Gastrocnemius medialis (tissue), 4 donors: ENCODE measurements around the gene HS3ST3A1. TPM values are rescaled to one million over a fixed set of nuclear protein-coding genes. Genes with fewer than 3 reads are reported as not detected.

Experiments used
- ATAC-seq, 2 donors: fragments of 150-250 bp; one replicate each; pipeline ENCODE4 v1.9.1; 2016
- DNase-seq, 2 donors: peaks; one replicate each; pipeline ENCODE4 v3.0.0-alpha.2; 2019
- H3K27ac ChIP-seq, 4 donors: fragments of 200-600 bp; sonication (generic); 1 replicate in 1 of 4; 2 replicates in 3 of 4; pipeline ENCODE4 v1.5.1; 2016 to 2018; ENCODE audit warnings: mild to moderate bottlenecking in 2 of 4, moderate library complexity in 1 of 4
- H3K27me3 ChIP-seq, 3 donors: fragments of 200-600 bp; sonication (generic) in 2 of 3; 1 replicate in 1 of 3; 2 replicates in 2 of 3; pipeline versions ENCODE4 v1.5.1 to v1.6.0; 2016 to 2019; ENCODE audit warnings: mild to moderate bottlenecking in 1 of 3, moderate library complexity in 1 of 3
- H3K36me3 ChIP-seq, 2 donors: fragments of 200-600 bp; sonication (generic) in 1 of 2; one replicate each; pipeline ENCODE4 v1.5.1; 2017 to 2018
- H3K4me1 ChIP-seq, 2 donors: fragments of 200-600 bp; sonication (generic) in 1 of 2; one replicate each; pipeline ENCODE4 v1.5.1; 2016 to 2017; ENCODE audit warnings: mild to moderate bottlenecking in 2 of 2
- H3K4me3 ChIP-seq, 4 donors: fragments of 200-600 bp; sonication (generic) in 3 of 4; 1 replicate in 1 of 4; 2 replicates in 3 of 4; pipeline ENCODE4 v1.5.1; 2016 to 2019; ENCODE audit warnings: mild to moderate bottlenecking in 2 of 4
- H3K9me3 ChIP-seq, 3 donors: fragments of 200-600 bp; sonication (generic) in 2 of 3; 1 replicate in 1 of 3; 2 replicates in 2 of 3; pipeline ENCODE4 v1.5.1; 2016 to 2019
- POLR2A ChIP-seq, 2 donors: fragments of 450-650 bp; IDR thresholded peaks; one replicate each; pipeline ENCODE4 v1.6.1; 2017; ENCODE audit warnings: antibody characterized with exemption in 2 of 2, mild to moderate bottlenecking in 2 of 2, moderate library complexity in 2 of 2
- in situ Hi-C, 4 donors: fragments of 200-750 bp; cut with MboI; loops; one replicate each; pipeline versions ENCODE4 v1.15.0 to v1.8.0; 2017; ENCODE audit warnings: low sequenced_read_pairs in 4 of 4
- intact Hi-C: fragments of 100-400 bp; cut with DNase I; formaldehyde crosslinking; loops from one replicate; pipeline ENCODE4 v1.15.1; 2023; ENCODE audit warnings: low total_unique reads
- total RNA-seq, 4 donors: library from RNA; depleted of rRNA; stranded (reverse); fragments of >200 nt; gene quantifications; one replicate each; pipeline versions ENCODE4 v1.1.0 to v1.2.3, GENCODE V29; 2016
- TF ChIP-seq, protein P1 (sequence below), 5 experiments: fragments of 450-650 bp in 3 of 5; fragments of 200-600 bp in 2 of 5; sonication (generic) in 2 of 5; IDR thresholded peaks in 4 of 5; conservative IDR thresholded peaks in 1 of 5; 1 replicate in 4 of 5; 2 replicates in 1 of 5; pipeline ENCODE4 v1.5.1; 2016 to 2019; ENCODE audit warnings: antibody characterized with exemption in 5 of 5, mild to moderate bottlenecking in 3 of 5, moderate library complexity in 3 of 5

Gene HS3ST3A1
- total RNA-seq, 4 donors from 2014 or later = 0.23 to 1.4 (median 0.85) TPM

DNA sequence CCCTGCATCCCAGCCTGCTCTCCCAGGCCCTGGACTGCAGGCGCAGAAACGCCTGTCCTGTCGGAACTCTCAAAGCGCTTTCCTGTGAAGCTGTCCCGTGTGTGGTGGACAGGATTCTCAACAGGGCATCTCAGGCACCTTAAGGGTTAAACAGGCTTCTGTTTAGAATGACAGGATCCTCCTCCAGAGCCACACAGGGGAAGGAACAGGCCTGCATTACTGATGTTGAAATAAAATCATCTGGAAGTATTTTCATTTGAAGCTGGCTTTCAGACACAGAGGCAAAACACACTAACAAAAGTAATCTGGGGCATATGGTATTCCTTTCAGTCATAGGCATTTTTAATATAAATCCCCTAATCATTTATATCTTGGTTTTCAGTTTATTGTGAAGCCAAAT lies 7.4 kb downstream of the HS3ST3A1 start:
- ATAC-seq (peak in 1 of 2 donors; percentile 46), DNase-seq (no peak)
- peaks cover 0 to 8% of the 10 kb centered on the region in 2 donors for H3K4me1 ChIP-seq
- H3K4me3 ChIP-seq = no peak overlapping the region
- H3K36me3 ChIP-seq = no peaks in the 10 kb centered on the region
- no peaks in the 10 kb centered on the region for H3K9me3 ChIP-seq
- intact Hi-C loops (loop anchor here (1.0 to 10.0 kb wide), 2 partner anchors 620 to 708 kb away; no protein-coding TSS in a partner anchor), in situ Hi-C loops (loop anchor here (5.0 to 25.0 kb wide), 7 partner anchors 710 to 1343 kb away; partner anchors contain the start of gene HS3ST3B1 (in 2 of the 4))
- no peak for TF ChIP-seq POLR2A (IDR thresholded peaks at IDR 0.05)
- TF ChIP-seq, protein P1, sequence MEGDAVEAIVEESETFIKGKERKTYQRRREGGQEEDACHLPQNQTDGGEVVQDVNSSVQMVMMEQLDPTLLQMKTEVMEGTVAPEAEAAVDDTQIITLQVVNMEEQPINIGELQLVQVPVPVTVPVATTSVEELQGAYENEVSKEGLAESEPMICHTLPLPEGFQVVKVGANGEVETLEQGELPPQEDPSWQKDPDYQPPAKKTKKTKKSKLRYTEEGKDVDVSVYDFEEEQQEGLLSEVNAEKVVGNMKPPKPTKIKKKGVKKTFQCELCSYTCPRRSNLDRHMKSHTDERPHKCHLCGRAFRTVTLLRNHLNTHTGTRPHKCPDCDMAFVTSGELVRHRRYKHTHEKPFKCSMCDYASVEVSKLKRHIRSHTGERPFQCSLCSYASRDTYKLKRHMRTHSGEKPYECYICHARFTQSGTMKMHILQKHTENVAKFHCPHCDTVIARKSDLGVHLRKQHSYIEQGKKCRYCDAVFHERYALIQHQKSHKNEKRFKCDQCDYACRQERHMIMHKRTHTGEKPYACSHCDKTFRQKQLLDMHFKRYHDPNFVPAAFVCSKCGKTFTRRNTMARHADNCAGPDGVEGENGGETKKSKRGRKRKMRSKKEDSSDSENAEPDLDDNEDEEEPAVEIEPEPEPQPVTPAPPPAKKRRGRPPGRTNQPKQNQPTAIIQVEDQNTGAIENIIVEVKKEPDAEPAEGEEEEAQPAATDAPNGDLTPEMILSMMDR (IDR thresholded peaks at IDR 0.05 in 4 of 5, conservative IDR thresholded peaks at IDR 0.05 in 1 of 5) = no peak
- no peak overlapping the region for H3K27ac ChIP-seq
- H3K27me3 ChIP-seq = peaks cover 0 to 10% (median 4%) of the 10 kb centered on the region in 3 donors

GRCh38 chr17:13593757-13594156 lies 8.0 kb downstream of the HS3ST3A1 start:
- intact Hi-C loops = loop anchor here (1.0 to 10.0 kb wide), 2 partner anchors 621 to 709 kb away; no protein-coding TSS in a partner anchor
- no peak for DNase-seq
- Histone ChIP-seq H3K4me3 (no peak overlapping the region), H3K36me3 (no peaks in the 10 kb centered on the region), H3K27me3 (peaks cover 0 to 5% (median 0%) of the 10 kb centered on the region in 3 donors), H3K9me3 (no peaks in the 10 kb centered on the region), H3K4me1 (peaks cover 0 to 8% of the 10 kb centered on the region in 2 donors), H3K27ac (peak overlapping the region in 1 of 4 donors; percentile 30)
- TF ChIP-seq POLR2A (IDR thresholded peaks at IDR 0.05) = no peak
- TF ChIP-seq, protein P1 (IDR thresholded peaks at IDR 0.05 in 4 of 5, conservative IDR thresholded peaks at IDR 0.05 in 1 of 5) = no peak
- no peak for ATAC-seq
- in situ Hi-C loops = loop anchor here (5.0 to 25.0 kb wide), 7 partner anchors 711 to 1344 kb away; partner anchors contain the start of gene HS3ST3B1 (in 2 of the 4)

- in situ Hi-C loops = loop anchor here (5.0 to 25.0 kb wide), 7 partner anchors 712 to 1344 kb away; partner anchors contain the start of gene HS3ST3B1 (in 2 of the 4)
- no peak overlapping the region for H3K4me3 ChIP-seq
- no peaks in the 10 kb centered on the region for H3K9me3 ChIP-seq
- ATAC-seq = peak in 1 of 2 donors; percentile 37
- intact Hi-C loops = loop anchor here (10.0 kb wide), 1 partner anchor 622 kb away; no protein-coding TSS in a partner anchor
- peaks cover 0 to 2% (median 0%) of the 10 kb centered on the region in 3 donors for H3K27me3 ChIP-seq
- peak overlapping the region in 1 of 4 donors; percentile 30 for H3K27ac ChIP-seq
- no peak for TF ChIP-seq POLR2A (IDR thresholded peaks at IDR 0.05)
- TF ChIP-seq, protein P1 (IDR thresholded peaks at IDR 0.05 in 4 of 5, conservative IDR thresholded peaks at IDR 0.05 in 1 of 5) = no peak
- H3K36me3 ChIP-seq = no peaks in the 10 kb centered on the region
- peaks cover 0 to 8% of the 10 kb centered on the region in 2 donors for H3K4me1 ChIP-seq
- DNase-seq = no peak
Observed at GRCh38 chr17:13593021-13593751, 8.5 kb downstream of the HS3ST3A1 start.

DNA sequence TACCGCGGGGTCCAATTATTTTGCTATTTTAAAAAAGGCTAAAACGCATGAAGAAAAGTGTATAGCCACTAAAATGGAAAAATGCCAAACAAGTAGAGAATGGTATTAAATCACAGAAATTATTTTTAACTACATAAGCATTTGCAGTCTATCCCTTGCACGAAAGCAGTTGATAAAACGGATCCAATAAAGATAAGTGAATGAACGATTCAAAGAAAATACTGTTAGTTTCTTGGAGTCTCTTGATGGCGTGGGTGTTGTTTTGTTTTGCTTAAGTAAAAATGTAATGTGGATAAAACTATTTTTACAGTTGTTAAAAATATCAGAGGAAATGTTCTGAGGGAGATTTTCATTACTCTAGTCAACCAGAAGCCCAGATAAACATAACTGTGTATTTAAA lies 9.3 kb downstream of the HS3ST3A1 start:
- DNase-seq (no peak), ATAC-seq (no peak)
- TF ChIP-seq POLR2A (IDR thresholded peaks at IDR 0.05) = no peak
- TF ChIP-seq, protein P1 (IDR thresholded peaks at IDR 0.05 in 4 of 5, conservative IDR thresholded peaks at IDR 0.05 in 1 of 5) = no peak
- Histone ChIP-seq H3K9me3 (no peaks in the 10 kb centered on the region), H3K36me3 (no peaks in the 10 kb centered on the region), H3K4me1 (peaks cover 0 to 8% of the 10 kb centered on the region in 2 donors), H3K4me3 (no peak overlapping the region), H3K27ac (no peak overlapping the region), H3K27me3 (peaks cover 0 to 2% (median 0%) of the 10 kb centered on the region in 3 donors)
- in situ Hi-C loops = loop anchor here (5.0 to 25.0 kb wide), 7 partner anchors 712 to 1345 kb away; partner anchors contain the start of gene HS3ST3B1 (in 2 of the 4)
- intact Hi-C loops = loop anchor here (10.0 kb wide), 1 partner anchor 622 kb away; no protein-coding TSS in a partner anchor
